BLaER1 (cell line): ENCODE data around the gene PLIN1.
"Not testable (repeated sequence)": the region's sequence is repeated elsewhere in the genome, so short reads cannot be mapped to it uniquely, and the experiment has no call there.

Experiments
- H3K27ac ChIP-seq: shearing (Covaris generic); formaldehyde crosslinking; 2 replicates; pipeline ENCODE4 v1.8.1; 2022
- H3K27me3 ChIP-seq: shearing (Covaris generic); formaldehyde crosslinking; 2 replicates; pipeline ENCODE4 v1.8.1; 2022
- H3K36me3 ChIP-seq: shearing (Covaris generic); formaldehyde crosslinking; 2 replicates; pipeline ENCODE4 v1.8.1; 2022
- H3K4me1 ChIP-seq: shearing (Covaris generic); formaldehyde crosslinking; 2 replicates; pipeline ENCODE4 v1.8.1; 2022
- H3K4me2 ChIP-seq: shearing (Covaris generic); formaldehyde crosslinking; 2 replicates; pipeline ENCODE4 v1.8.1; 2022
- H3K4me3 ChIP-seq: shearing (Covaris generic); formaldehyde crosslinking; 2 replicates; pipeline ENCODE4 v1.8.1; 2022
- H3K9ac ChIP-seq: shearing (Covaris generic); formaldehyde crosslinking; 2 replicates; pipeline ENCODE4 v1.8.1; 2022
- H3K9me3 ChIP-seq: shearing (Covaris generic); formaldehyde crosslinking; 2 replicates; pipeline ENCODE4 v1.8.1; 2022
- H4K20me1 ChIP-seq: shearing (Covaris generic); formaldehyde crosslinking; 2 replicates; pipeline ENCODE4 v1.8.1; 2022
- Cebpa-rat ChIP-seq: shearing (Covaris generic); IDR thresholded peaks from 2 replicates; pipeline ENCODE4 v1.8.1; 2022

Gene PLIN1

GRCh38 chr15:89690276-89691218 lies 11.4 kb upstream of the PLIN1 start, which contains the start of the genes PEX11A and WDR93:
TSS of gene PEX11A (minus strand) at chr15:89690754. CDS start at chr15:89690632, 122 bp downstream.
TSS of gene WDR93 (plus strand) at chr15:89690811. CDS start at chr15:89701747, 10,936 bp downstream.
- H3K4me2 ChIP-seq, result no peak within 1 kb of the TSS
- H3K9me3 ChIP-seq, result peaks cover 9% of the 10 kb centered on the region; the same call in 1 of the 2 replicates
- no peak within 1 kb of the TSS for H3K9ac ChIP-seq
- H3K27me3 ChIP-seq, result no peaks in the 10 kb centered on the region
- H3K27ac ChIP-seq, result no peak within 1 kb of the TSS
- no peaks in the 10 kb centered on the region for H3K36me3 ChIP-seq
- no peak within 1 kb of the TSS for H3K4me3 ChIP-seq
- H3K4me1 ChIP-seq, result no peaks in the 10 kb centered on the region
- no peak for TF ChIP-seq Cebpa-rat
- no peaks in the 10 kb centered on the region for H4K20me1 ChIP-seq

GRCh38 chr15:89689930-89690275 lies 10.7 kb upstream of the PLIN1 start:
- H3K4me1 ChIP-seq, H3K36me3 ChIP-seq, H3K27ac ChIP-seq, H3K4me2 ChIP-seq, H3K9ac ChIP-seq, H4K20me1 ChIP-seq, H3K4me3 ChIP-seq, H3K27me3 ChIP-seq, H3K9me3 ChIP-seq: not testable (repeated sequence)

GRCh38 chr15:89686522-89686921 lies 7.4 kb upstream of the PLIN1 start:
- TF ChIP-seq Cebpa-rat, result no peak
- no peaks in the 10 kb centered on the region for H3K4me1 ChIP-seq
- H3K4me3 ChIP-seq, result no peak overlapping the region
- no peaks in the 10 kb centered on the region for H3K36me3 ChIP-seq
- no peak overlapping the region for H3K27ac ChIP-seq
- peaks cover 9% of the 10 kb centered on the region; the same call in 1 of the 2 replicates for H3K9me3 ChIP-seq
- H4K20me1 ChIP-seq, result no peaks in the 10 kb centered on the region
- no peaks in the 10 kb centered on the region for H3K27me3 ChIP-seq
- no peak overlapping the region for H3K4me2 ChIP-seq
- H3K9ac ChIP-seq, result no peak overlapping the region

GRCh38 chr15:89685995-89686394 lies 6.8 kb upstream of the PLIN1 start:
- Histone ChIP-seq H3K27me3 (no peaks in the 10 kb centered on the region), H4K20me1 (no peaks in the 10 kb centered on the region), H3K4me2 (no peak overlapping the region), H3K9ac (no peak overlapping the region), H3K9me3 (peaks cover 9% of the 10 kb centered on the region; the same call in 1 of the 2 replicates), H3K27ac (no peak overlapping the region), H3K4me1 (no peaks in the 10 kb centered on the region), H3K4me3 (no peak overlapping the region), H3K36me3 (no peaks in the 10 kb centered on the region)
- TF ChIP-seq Cebpa-rat, result no peak

GRCh38 chr15:89681146-89681545 lies 2.0 kb upstream of the PLIN1 start:
- H3K9me3 ChIP-seq, result no peaks in the 10 kb centered on the region
- H3K9ac ChIP-seq, result no peak overlapping the region
- no peaks in the 10 kb centered on the region for H3K27me3 ChIP-seq
- H3K27ac ChIP-seq, result no peak overlapping the region
- no peaks in the 10 kb centered on the region for H3K36me3 ChIP-seq
- no peaks in the 10 kb centered on the region for H3K4me1 ChIP-seq
- no peak overlapping the region for H3K4me2 ChIP-seq
- no peak overlapping the region for H3K4me3 ChIP-seq
- no peaks in the 10 kb centered on the region for H4K20me1 ChIP-seq
- no peak for TF ChIP-seq Cebpa-rat

GRCh38 chr15:89680282-89680873 lies 1.2 kb upstream of the PLIN1 start:
- Histone ChIP-seq H3K9me3 (no peaks in the 10 kb centered on the region), H4K20me1 (no peaks in the 10 kb centered on the region), H3K4me1 (no peaks in the 10 kb centered on the region), H3K4me2 (no peak overlapping the region), H3K27me3 (no peaks in the 10 kb centered on the region), H3K9ac (no peak overlapping the region), H3K36me3 (no peaks in the 10 kb centered on the region), H3K4me3 (no peak overlapping the region), H3K27ac (no peak overlapping the region)
- no peak for TF ChIP-seq Cebpa-rat

- no peaks in the 10 kb centered on the region for H4K20me1 ChIP-seq
- H3K27ac ChIP-seq, result no peak overlapping the region
- no peaks in the 10 kb centered on the region for H3K9me3 ChIP-seq
- no peaks in the 10 kb centered on the region for H3K36me3 ChIP-seq
- no peak for TF ChIP-seq Cebpa-rat
- H3K4me1 ChIP-seq, result peaks cover 7% of the 10 kb centered on the region; the same call in 1 of the 2 replicates
- no peak overlapping the region for H3K4me2 ChIP-seq
- no peak overlapping the region for H3K9ac ChIP-seq
- no peaks in the 10 kb centered on the region for H3K27me3 ChIP-seq
- no peak overlapping the region for H3K4me3 ChIP-seq
Observed at GRCh38 chr15:89677381-89677780, 1.8 kb downstream of the PLIN1 start.

- no peaks in the 10 kb centered on the region for H3K9me3 ChIP-seq
- no peaks in the 10 kb centered on the region for H4K20me1 ChIP-seq
- no peak for TF ChIP-seq Cebpa-rat
- no peak overlapping the region for H3K4me3 ChIP-seq
- peaks cover 7% of the 10 kb centered on the region; the same call in 1 of the 2 replicates for H3K4me1 ChIP-seq
- H3K9ac ChIP-seq, result no peak overlapping the region
- H3K36me3 ChIP-seq, result no peaks in the 10 kb centered on the region
- no peak overlapping the region for H3K27ac ChIP-seq
- no peaks in the 10 kb centered on the region for H3K27me3 ChIP-seq
- no peak overlapping the region for H3K4me2 ChIP-seq
Observed at GRCh38 chr15:89675606-89676005, 3.6 kb downstream of the PLIN1 start.

GRCh38 chr15:89674526-89674925 lies 4.6 kb downstream of the PLIN1 start:
- Histone ChIP-seq H3K4me1 (peaks cover 7% of the 10 kb centered on the region; the same call in 1 of the 2 replicates), H3K27me3 (no peaks in the 10 kb centered on the region), H3K27ac (no peak overlapping the region), H3K36me3 (no peaks in the 10 kb centered on the region), H3K4me3 (no peak overlapping the region), H3K9ac (no peak overlapping the region), H4K20me1 (no peaks in the 10 kb centered on the region), H3K4me2 (no peak overlapping the region), H3K9me3 (no peaks in the 10 kb centered on the region)
- no peak for TF ChIP-seq Cebpa-rat

- H3K27ac ChIP-seq, result no peak overlapping the region
- H3K27me3 ChIP-seq, result no peaks in the 10 kb centered on the region
- H3K9ac ChIP-seq, result no peak overlapping the region
- H3K36me3 ChIP-seq, result no peaks in the 10 kb centered on the region
- H3K4me2 ChIP-seq, result no peak overlapping the region
- H3K9me3 ChIP-seq, result no peaks in the 10 kb centered on the region
- no peak for TF ChIP-seq Cebpa-rat
- no peak overlapping the region for H3K4me3 ChIP-seq
- no peaks in the 10 kb centered on the region for H4K20me1 ChIP-seq
- H3K4me1 ChIP-seq, result peaks cover 7% of the 10 kb centered on the region; the same call in 1 of the 2 replicates
Observed at GRCh38 chr15:89673165-89673512, 6.0 kb downstream of the PLIN1 start.
